Gastrocnemius medialis (tissue), 4 donors: Measurements from ENCODE around the gene MFSD11. TPM values are rescaled to one million over a fixed set of nuclear protein-coding genes. Genes with fewer than 3 reads are reported as not detected.

Experiments used
- ATAC-seq, 2 donors: fragments of 150-250 bp; one replicate each; pipeline ENCODE4 v1.9.1; 2016
- DNase-seq, 2 donors: peaks; one replicate each; pipeline ENCODE4 v3.0.0-alpha.2; 2019
- H3K27ac ChIP-seq, 4 donors: fragments of 200-600 bp; sonication (generic); 1 replicate in 1 of 4; 2 replicates in 3 of 4; pipeline ENCODE4 v1.5.1; 2016 to 2018; ENCODE audit warnings: mild to moderate bottlenecking in 2 of 4, moderate library complexity in 1 of 4
- H3K27me3 ChIP-seq, 3 donors: fragments of 200-600 bp; sonication (generic) in 2 of 3; 1 replicate in 1 of 3; 2 replicates in 2 of 3; pipeline versions ENCODE4 v1.5.1 to v1.6.0; 2016 to 2019; ENCODE audit warnings: mild to moderate bottlenecking in 1 of 3, moderate library complexity in 1 of 3
- H3K36me3 ChIP-seq, 2 donors: fragments of 200-600 bp; sonication (generic) in 1 of 2; one replicate each; pipeline ENCODE4 v1.5.1; 2017 to 2018
- H3K4me1 ChIP-seq, 2 donors: fragments of 200-600 bp; sonication (generic) in 1 of 2; one replicate each; pipeline ENCODE4 v1.5.1; 2016 to 2017; ENCODE audit warnings: mild to moderate bottlenecking in 2 of 2
- H3K4me3 ChIP-seq, 4 donors: fragments of 200-600 bp; sonication (generic) in 3 of 4; 1 replicate in 1 of 4; 2 replicates in 3 of 4; pipeline ENCODE4 v1.5.1; 2016 to 2019; ENCODE audit warnings: mild to moderate bottlenecking in 2 of 4
- H3K9me3 ChIP-seq, 3 donors: fragments of 200-600 bp; sonication (generic) in 2 of 3; 1 replicate in 1 of 3; 2 replicates in 2 of 3; pipeline ENCODE4 v1.5.1; 2016 to 2019
- CTCF ChIP-seq, 5 experiments: fragments of 450-650 bp in 3 of 5; fragments of 200-600 bp in 2 of 5; sonication (generic) in 2 of 5; IDR thresholded peaks in 4 of 5; conservative IDR thresholded peaks in 1 of 5; 1 replicate in 4 of 5; 2 replicates in 1 of 5; pipeline ENCODE4 v1.5.1; 2016 to 2019; ENCODE audit warnings: antibody characterized with exemption in 5 of 5, mild to moderate bottlenecking in 3 of 5, moderate library complexity in 3 of 5
- POLR2A ChIP-seq, 2 donors: fragments of 450-650 bp; IDR thresholded peaks; one replicate each; pipeline ENCODE4 v1.6.1; 2017; ENCODE audit warnings: antibody characterized with exemption in 2 of 2, mild to moderate bottlenecking in 2 of 2, moderate library complexity in 2 of 2
- in situ Hi-C, 4 donors: fragments of 200-750 bp; cut with MboI; loops; one replicate each; pipeline versions ENCODE4 v1.15.0 to v1.8.0; 2017; ENCODE audit warnings: low sequenced_read_pairs in 4 of 4
- intact Hi-C: fragments of 100-400 bp; cut with DNase I; formaldehyde crosslinking; loops from one replicate; pipeline ENCODE4 v1.15.1; 2023; ENCODE audit warnings: low total_unique reads
- total RNA-seq, 4 donors: library from RNA; depleted of rRNA; stranded (reverse); fragments of >200 nt; gene quantifications; one replicate each; pipeline versions ENCODE4 v1.1.0 to v1.2.3, GENCODE V29; 2016

Gene MFSD11
- total RNA-seq, 4 donors from 2014 or later: 14.0 to 24.2 (median 19.5) TPM

- Histone ChIP-seq H3K9me3 (no peaks in the 10 kb centered on the region), H3K27me3 (no peaks in the 10 kb centered on the region), H3K4me3 (peak overlapping the region in 1 of 4 donors; percentile 11), H3K36me3 (no peaks in the 10 kb centered on the region), H3K4me1 (peaks cover 0 to 4% of the 10 kb centered on the region in 2 donors), H3K27ac (peak overlapping the region in 1 of 4 donors; percentile 23)
- ATAC-seq (no peak), DNase-seq (no peak)
- intact Hi-C loops (no loop called here), in situ Hi-C loops (no loop called here)
- no peak for TF ChIP-seq POLR2A (IDR thresholded peaks at IDR 0.05)
- TF ChIP-seq CTCF (IDR thresholded peaks at IDR 0.05 in 4 of 5, conservative IDR thresholded peaks at IDR 0.05 in 1 of 5): no peak
Observed at GRCh38 chr17:76791053-76791980, 53.4 kb downstream of the MFSD11 start.

- no peak for DNase-seq
- in situ Hi-C loops: no loop called here
Observed at GRCh38 chr17:76792348-76792747, 54.4 kb downstream of the MFSD11 start.

GRCh38 chr17:76793775-76794174, 55.9 kb downstream of the MFSD11 start:
- H3K9me3 ChIP-seq: no peaks in the 10 kb centered on the region
- no peak overlapping the region for H3K4me3 ChIP-seq
- no peak for DNase-seq
- H3K27ac ChIP-seq: no peak overlapping the region
- ATAC-seq: no peak
- TF ChIP-seq POLR2A (IDR thresholded peaks at IDR 0.05): no peak
- no peak for TF ChIP-seq CTCF (IDR thresholded peaks at IDR 0.05 in 4 of 5, conservative IDR thresholded peaks at IDR 0.05 in 1 of 5)
- no peaks in the 10 kb centered on the region for H3K27me3 ChIP-seq
- peaks cover 0 to 4% of the 10 kb centered on the region in 2 donors for H3K4me1 ChIP-seq
- intact Hi-C loops (no loop called here), in situ Hi-C loops (no loop called here)
- no peaks in the 10 kb centered on the region for H3K36me3 ChIP-seq

More at GRCh38 chr17:76792348-76792747, 54.4 kb downstream of the MFSD11 start:
- no peak overlapping the region for H3K4me3 ChIP-seq
- H3K9me3 ChIP-seq: no peaks in the 10 kb centered on the region
- no peak for ATAC-seq
- intact Hi-C loops: no loop called here
- no peak overlapping the region for H3K27ac ChIP-seq
- no peak for TF ChIP-seq POLR2A (IDR thresholded peaks at IDR 0.05)
- no peak for TF ChIP-seq CTCF (IDR thresholded peaks at IDR 0.05 in 4 of 5, conservative IDR thresholded peaks at IDR 0.05 in 1 of 5)
- no peaks in the 10 kb centered on the region for H3K27me3 ChIP-seq
- peaks cover 0 to 4% of the 10 kb centered on the region in 2 donors for H3K4me1 ChIP-seq
- H3K36me3 ChIP-seq: no peaks in the 10 kb centered on the region

GRCh38 chr17:76796081-76796480, 58.2 kb downstream of the MFSD11 start:
- H3K4me3 ChIP-seq: no peak overlapping the region
- H3K36me3 ChIP-seq: no peaks in the 10 kb centered on the region
- no peaks in the 10 kb centered on the region for H3K27me3 ChIP-seq
- peaks cover 0 to 4% of the 10 kb centered on the region in 2 donors for H3K4me1 ChIP-seq
- H3K27ac ChIP-seq: no peak overlapping the region
- no peak for TF ChIP-seq CTCF (IDR thresholded peaks at IDR 0.05 in 4 of 5, conservative IDR thresholded peaks at IDR 0.05 in 1 of 5)
- TF ChIP-seq POLR2A (IDR thresholded peaks at IDR 0.05): no peak
- in situ Hi-C loops (no loop called here), intact Hi-C loops (no loop called here)
- DNase-seq: no peak
- no peaks in the 10 kb centered on the region for H3K9me3 ChIP-seq
- no peak for ATAC-seq
